ENCODE measurements around the gene UFSP1.

UFSP1 gene

GRCh38 chr7:100886936-100887515 is 2.5 kb downstream of the UFSP1 start:
- Histone ChIP-seq H3K9ac (ENCODE audit: low read length) (no peak overlapping the region), H3F3A (ENCODE audit: insufficient read depth, low read length) (peaks cover 12% of the 10 kb centered on the region; the same call in 1 of the 2 replicates)

DNA sequence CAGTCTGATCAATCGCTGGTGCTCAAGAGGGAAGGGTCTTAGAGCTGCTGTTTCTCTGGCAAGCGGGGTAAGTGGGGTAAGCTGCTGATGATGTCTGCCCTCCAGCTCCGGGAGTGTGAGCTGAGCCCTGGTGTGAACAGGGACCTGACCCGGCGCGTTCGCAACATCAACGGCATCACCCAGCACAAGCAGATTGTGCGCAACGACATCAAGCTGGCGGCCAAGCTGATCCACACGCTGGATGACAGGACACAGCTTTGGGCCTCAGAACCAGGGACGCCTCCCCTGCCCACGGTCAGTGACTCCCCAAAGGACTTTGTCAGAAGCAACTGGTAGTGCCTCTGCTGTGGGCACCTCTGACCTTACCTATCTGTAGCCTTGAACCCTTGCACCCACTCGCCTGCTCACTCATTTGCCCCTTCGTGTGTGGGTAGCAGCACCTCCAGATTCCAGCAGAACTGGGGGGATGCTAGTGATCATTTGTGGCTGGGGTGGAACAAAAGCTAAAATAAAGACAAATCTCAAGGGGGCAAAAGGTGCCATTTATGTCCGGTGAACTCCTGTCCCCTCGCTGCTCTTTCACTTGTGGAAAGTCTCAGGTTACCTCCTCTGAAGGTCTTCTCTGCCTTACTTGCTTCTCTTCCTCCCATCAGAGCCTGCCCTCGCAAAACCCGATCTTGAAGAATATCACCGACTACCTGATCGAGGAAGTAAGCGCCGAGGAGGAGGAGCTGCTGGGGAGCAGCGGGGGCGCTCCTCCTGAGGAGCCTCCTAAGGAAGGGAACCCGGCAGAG is 3.2 kb downstream of the UFSP1 start:
- no peaks in the 10 kb centered on the region for H3K9me3 ChIP-seq (replicated peaks; ENCODE audit: insufficient read depth, low read length)
- no peak for TF ChIP-seq EZH2 (optimal IDR thresholded peaks at IDR 0.05; ENCODE audit: low read depth, low read length)
- no peak for TF ChIP-seq EZH2phosphoT487 (IDR thresholded peaks at IDR 0.05; ENCODE audit: low read length)
- TF ChIP-seq CTCF (IDR thresholded peaks at IDR 0.05; ENCODE audit: low read length): no peak
- DNase-seq: no peak
- no peak overlapping the region for H3K4me3 ChIP-seq (ENCODE audit: low read length)
- no peaks in the 10 kb centered on the region for H3K9me2 ChIP-seq (replicated peaks; ENCODE audit: insufficient read depth, low read length)
- H3K36me3 ChIP-seq (replicated peaks; ENCODE audit: insufficient read depth, low read length): peaks cover 45% of the 10 kb centered on the region
- H3K4me2 ChIP-seq (ENCODE audit: low read depth, low read length): no peak overlapping the region
- no peak overlapping the region for H3K9ac ChIP-seq (ENCODE audit: low read length)
- H3K27ac ChIP-seq (ENCODE audit: low read length): no peak overlapping the region
- H3K27me3 ChIP-seq (replicated peaks; ENCODE audit: insufficient read depth, low read length): peaks cover 13% of the 10 kb centered on the region
- H4K20me1 ChIP-seq (ENCODE audit: insufficient read depth, low read length): no peaks in the 10 kb centered on the region
- H3K79me2 ChIP-seq (ENCODE audit: low read length): peaks cover 21% of the 10 kb centered on the region
- peaks cover 10% of the 10 kb centered on the region for H3K4me1 ChIP-seq (ENCODE audit: low read length)
- H3F3A ChIP-seq (ENCODE audit: insufficient read depth, low read length): peaks cover 12% of the 10 kb centered on the region; the same call in 1 of the 2 replicates
- H2AFZ ChIP-seq (ENCODE audit: low read length): no peak overlapping the region

More at GRCh38 chr7:100886936-100887515, 2.5 kb downstream of the UFSP1 start:
- Histone ChIP-seq H3K9me2 (replicated peaks; ENCODE audit: insufficient read depth, low read length) (no peaks in the 10 kb centered on the region), H3K4me1 (ENCODE audit: low read length) (peaks cover 10% of the 10 kb centered on the region), H2AFZ (ENCODE audit: low read length) (no peak overlapping the region), H3K36me3 (replicated peaks; ENCODE audit: insufficient read depth, low read length) (peaks cover 43% of the 10 kb centered on the region), H3K4me3 (ENCODE audit: low read length) (no peak overlapping the region), H3K4me2 (ENCODE audit: low read depth, low read length) (no peak overlapping the region), H4K20me1 (ENCODE audit: insufficient read depth, low read length) (no peaks in the 10 kb centered on the region), H3K9me3 (replicated peaks; ENCODE audit: insufficient read depth, low read length) (no peaks in the 10 kb centered on the region), H3K79me2 (ENCODE audit: low read length) (peaks cover 14% of the 10 kb centered on the region), H3K27ac (ENCODE audit: low read length) (no peak overlapping the region), H3K27me3 (replicated peaks; ENCODE audit: insufficient read depth, low read length) (peaks cover 20% of the 10 kb centered on the region)
- TF ChIP-seq EZH2phosphoT487 (IDR thresholded peaks at IDR 0.05; ENCODE audit: low read length) (no peak), CTCF (IDR thresholded peaks at IDR 0.05; ENCODE audit: low read length) (no peak), EZH2 (optimal IDR thresholded peaks at IDR 0.05; ENCODE audit: low read depth, low read length) (no peak)
- DNase-seq: no peak

GRCh38 chr7:100885440-100886141 is 3.9 kb downstream of the UFSP1 start:
- H3F3A ChIP-seq (ENCODE audit: insufficient read depth, low read length): peaks cover 12% of the 10 kb centered on the region; the same call in 1 of the 2 replicates
- DNase-seq: no peak
- peaks cover 45% of the 10 kb centered on the region for H3K36me3 ChIP-seq (replicated peaks; ENCODE audit: insufficient read depth, low read length)
- H2AFZ ChIP-seq (ENCODE audit: low read length): no peak overlapping the region
- H3K9me2 ChIP-seq (replicated peaks; ENCODE audit: insufficient read depth, low read length): no peaks in the 10 kb centered on the region
- no peak overlapping the region for H3K4me3 ChIP-seq (ENCODE audit: low read length)
- peaks cover 10% of the 10 kb centered on the region for H3K4me1 ChIP-seq (ENCODE audit: low read length)
- H3K27me3 ChIP-seq (replicated peaks; ENCODE audit: insufficient read depth, low read length): peaks cover 6% of the 10 kb centered on the region
- no peak overlapping the region for H3K27ac ChIP-seq (ENCODE audit: low read length)
- H3K9ac ChIP-seq (ENCODE audit: low read length): no peak overlapping the region
- TF ChIP-seq EZH2 (optimal IDR thresholded peaks at IDR 0.05; ENCODE audit: low read depth, low read length) (no peak), CTCF (IDR thresholded peaks at IDR 0.05; ENCODE audit: low read length) (no peak), EZH2phosphoT487 (IDR thresholded peaks at IDR 0.05; ENCODE audit: low read length) (no peak)
- no peaks in the 10 kb centered on the region; the same call in 1 of the 2 replicates for H4K20me1 ChIP-seq (ENCODE audit: insufficient read depth, low read length)
- H3K79me2 ChIP-seq (ENCODE audit: low read length): peaks cover 28% of the 10 kb centered on the region
- no peak overlapping the region for H3K4me2 ChIP-seq (ENCODE audit: low read depth, low read length)
- H3K9me3 ChIP-seq (replicated peaks; ENCODE audit: insufficient read depth, low read length): no peaks in the 10 kb centered on the region
